ENCODE data around the gene TOPBP1. TPM values are rescaled to one million over a fixed set of nuclear protein-coding genes. Genes with fewer than 3 reads are reported as not detected.

TOPBP1 gene
- total RNA-seq, 1 donor from 2014 or later: 40.3 TPM

DNA sequence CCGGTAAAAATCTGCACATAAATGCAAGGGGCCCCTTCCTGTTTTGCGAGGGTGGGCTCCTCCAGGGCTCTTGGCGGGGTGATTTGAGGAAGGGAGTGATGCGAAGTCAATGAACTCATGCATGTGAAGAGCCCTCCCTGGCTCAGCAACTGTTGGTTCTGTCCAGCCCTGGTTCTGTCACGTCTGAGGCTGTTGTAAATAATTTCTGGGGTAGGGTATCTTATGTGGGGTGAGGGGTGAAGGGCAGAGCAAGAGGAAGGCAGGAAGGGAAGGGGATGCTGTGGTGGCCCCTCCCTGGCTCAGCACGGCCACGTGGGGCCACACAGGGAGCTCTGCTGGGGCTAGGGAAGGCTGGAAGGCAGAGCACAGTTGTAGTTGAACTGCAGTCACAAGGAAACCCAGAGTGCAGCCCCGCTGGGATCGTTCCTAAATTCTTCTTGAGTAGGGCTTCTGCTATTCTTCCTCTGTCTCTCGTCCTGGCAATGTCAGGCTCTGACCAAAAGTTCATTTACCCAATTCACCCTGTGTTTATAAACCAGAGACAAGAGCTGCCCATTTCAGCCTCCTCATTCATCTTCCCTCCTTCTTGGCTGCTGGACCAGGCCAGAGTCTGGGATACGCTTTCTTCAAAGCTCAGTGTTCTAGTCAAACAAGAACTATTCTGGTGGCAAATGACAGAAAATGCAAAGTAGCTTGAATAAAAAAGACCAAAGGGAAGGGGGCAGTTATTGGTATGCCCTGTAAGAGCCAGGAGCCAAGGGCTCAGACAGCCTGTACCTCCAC, 14.8 kb upstream of the TOPBP1 start:
- Mint-ChIP-seq H3K4me1 (peaks cover 6% of the 10 kb centered on the region), H3K4me3 (no peak overlapping the region), H3K36me3 (no peaks in the 10 kb centered on the region), H3K27me3 (ENCODE audit: low read depth) (peaks cover 67% of the 10 kb centered on the region), H3K27ac (no peak overlapping the region), H3K9me3 (peaks cover 4% of the 10 kb centered on the region)
- TF ChIP-seq, protein P1, sequence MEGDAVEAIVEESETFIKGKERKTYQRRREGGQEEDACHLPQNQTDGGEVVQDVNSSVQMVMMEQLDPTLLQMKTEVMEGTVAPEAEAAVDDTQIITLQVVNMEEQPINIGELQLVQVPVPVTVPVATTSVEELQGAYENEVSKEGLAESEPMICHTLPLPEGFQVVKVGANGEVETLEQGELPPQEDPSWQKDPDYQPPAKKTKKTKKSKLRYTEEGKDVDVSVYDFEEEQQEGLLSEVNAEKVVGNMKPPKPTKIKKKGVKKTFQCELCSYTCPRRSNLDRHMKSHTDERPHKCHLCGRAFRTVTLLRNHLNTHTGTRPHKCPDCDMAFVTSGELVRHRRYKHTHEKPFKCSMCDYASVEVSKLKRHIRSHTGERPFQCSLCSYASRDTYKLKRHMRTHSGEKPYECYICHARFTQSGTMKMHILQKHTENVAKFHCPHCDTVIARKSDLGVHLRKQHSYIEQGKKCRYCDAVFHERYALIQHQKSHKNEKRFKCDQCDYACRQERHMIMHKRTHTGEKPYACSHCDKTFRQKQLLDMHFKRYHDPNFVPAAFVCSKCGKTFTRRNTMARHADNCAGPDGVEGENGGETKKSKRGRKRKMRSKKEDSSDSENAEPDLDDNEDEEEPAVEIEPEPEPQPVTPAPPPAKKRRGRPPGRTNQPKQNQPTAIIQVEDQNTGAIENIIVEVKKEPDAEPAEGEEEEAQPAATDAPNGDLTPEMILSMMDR (IDR thresholded peaks at IDR 0.05; ENCODE audit: unreplicated experiment): no peak
- DNase-seq (ENCODE audit: low spot score in 2 of 2, unreplicated experiment in 2 of 2): no peak

DNA sequence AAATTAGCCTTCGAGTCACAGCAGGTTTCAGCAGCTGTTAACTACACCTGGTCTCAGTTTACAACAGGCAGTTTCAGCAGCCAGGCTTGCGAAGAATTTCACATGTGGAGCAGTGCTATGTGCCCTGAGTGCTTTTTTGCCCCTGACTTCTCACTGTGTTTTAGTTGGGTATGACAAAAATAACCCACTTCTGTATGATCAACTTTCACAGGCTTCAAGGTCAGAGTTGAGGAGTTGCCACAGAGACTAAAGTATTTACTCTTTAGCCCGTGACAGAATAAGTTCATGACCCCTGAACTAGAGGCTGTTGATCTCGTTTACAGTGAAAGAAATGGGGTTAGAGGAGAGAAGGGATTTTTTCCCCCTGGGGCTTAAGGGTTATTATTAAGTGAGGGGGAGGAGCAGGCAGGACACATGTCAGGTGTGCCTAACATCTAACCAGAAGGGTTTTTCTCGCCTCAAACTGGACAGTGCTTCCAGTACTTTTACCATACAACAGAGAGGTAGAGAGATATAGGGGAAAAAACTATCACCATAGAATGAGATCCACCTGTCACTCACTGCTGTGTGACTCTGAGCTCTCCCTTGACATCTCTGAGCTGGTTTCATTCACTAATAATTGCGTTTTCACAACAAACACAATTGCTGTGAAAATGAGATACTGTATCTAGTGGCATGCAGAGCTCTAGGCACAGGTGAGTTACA, 14.0 kb upstream of the TOPBP1 start:
- Mint-ChIP-seq H3K36me3 (no peaks in the 10 kb centered on the region), H3K27me3 (ENCODE audit: low read depth) (peaks cover 68% of the 10 kb centered on the region), H3K4me1 (peaks cover 6% of the 10 kb centered on the region), H3K27ac (no peak overlapping the region), H3K9me3 (peaks cover 4% of the 10 kb centered on the region), H3K4me3 (no peak overlapping the region)
- TF ChIP-seq, protein P1 (IDR thresholded peaks at IDR 0.05; ENCODE audit: unreplicated experiment): no peak
- DNase-seq (ENCODE audit: low spot score in 2 of 2, unreplicated experiment in 2 of 2): no peak

DNA sequence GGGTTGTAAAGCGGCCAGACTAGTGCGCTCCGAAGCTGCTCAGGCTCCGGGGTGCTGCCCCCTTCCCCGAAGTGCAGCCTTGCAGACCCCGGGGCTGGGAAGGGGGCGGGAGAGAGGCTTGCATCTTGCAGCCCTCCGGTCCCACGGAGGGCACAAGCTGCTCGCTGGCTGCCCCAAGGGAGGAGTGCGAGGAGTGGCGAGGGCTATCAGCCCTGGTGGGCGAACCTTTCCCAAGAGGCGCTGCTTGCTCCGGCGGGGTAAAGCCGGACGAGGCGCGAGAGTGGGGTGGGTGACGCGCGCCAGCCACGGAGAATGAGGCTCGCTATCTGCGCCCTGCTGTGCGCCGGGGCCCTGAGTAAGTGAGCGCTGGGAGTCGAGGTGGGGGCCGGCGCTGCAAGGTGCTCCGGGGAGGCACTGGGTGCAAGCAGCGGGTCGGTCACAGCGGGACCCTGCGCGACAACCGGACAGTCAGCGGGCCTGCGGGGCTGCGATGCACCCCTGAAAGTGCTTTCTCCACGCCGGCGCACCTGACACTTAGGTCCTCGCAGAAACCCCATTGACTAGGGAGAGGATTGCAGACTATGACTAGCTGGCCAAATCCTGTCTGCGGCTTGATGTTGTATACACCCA, 12.7 kb upstream of the TOPBP1 start:
- TF ChIP-seq, protein P1 (IDR thresholded peaks at IDR 0.05; ENCODE audit: unreplicated experiment): no peak
- Mint-ChIP-seq H3K4me1 (peaks cover 6% of the 10 kb centered on the region), H3K27me3 (ENCODE audit: low read depth) (peaks cover 67% of the 10 kb centered on the region), H3K27ac (no peak overlapping the region), H3K36me3 (no peaks in the 10 kb centered on the region), H3K4me3 (peak overlapping the region; percentile 61), H3K9me3 (peaks cover 4% of the 10 kb centered on the region)
- DNase-seq (ENCODE audit: low spot score in 2 of 2, unreplicated experiment in 2 of 2): no peak

DNA sequence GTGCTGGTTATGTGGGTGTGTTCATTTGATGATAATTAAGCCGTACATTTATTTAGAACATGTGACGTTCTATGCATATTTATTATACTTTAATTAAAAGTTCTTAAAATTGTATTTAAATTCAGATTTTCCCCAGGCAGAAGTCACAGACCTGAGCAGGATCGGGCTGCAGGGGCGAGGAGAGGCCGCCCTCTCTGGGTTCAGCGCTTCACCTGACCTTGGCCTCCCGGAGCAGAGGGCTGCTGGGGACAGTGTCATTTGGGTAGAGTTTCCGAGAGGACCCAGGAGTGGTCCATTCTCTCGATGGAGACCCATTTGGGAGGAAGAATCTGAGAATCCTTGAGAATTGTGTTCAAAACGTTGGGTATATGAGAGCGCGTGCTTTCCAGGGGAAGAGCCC, 12.0 kb upstream of the TOPBP1 start:
- TF ChIP-seq, protein P1 (IDR thresholded peaks at IDR 0.05; ENCODE audit: unreplicated experiment): no peak
- peak overlapping the region; percentile 61 for H3K4me3 Mint-ChIP-seq
- peaks cover 6% of the 10 kb centered on the region for H3K4me1 Mint-ChIP-seq
- H3K9me3 Mint-ChIP-seq: peaks cover 4% of the 10 kb centered on the region
- H3K27me3 Mint-ChIP-seq (ENCODE audit: low read depth): peaks cover 66% of the 10 kb centered on the region
- H3K36me3 Mint-ChIP-seq: no peaks in the 10 kb centered on the region
- no peak overlapping the region for H3K27ac Mint-ChIP-seq
- DNase-seq (ENCODE audit: low spot score in 2 of 2, unreplicated experiment in 2 of 2): no peak

DNA sequence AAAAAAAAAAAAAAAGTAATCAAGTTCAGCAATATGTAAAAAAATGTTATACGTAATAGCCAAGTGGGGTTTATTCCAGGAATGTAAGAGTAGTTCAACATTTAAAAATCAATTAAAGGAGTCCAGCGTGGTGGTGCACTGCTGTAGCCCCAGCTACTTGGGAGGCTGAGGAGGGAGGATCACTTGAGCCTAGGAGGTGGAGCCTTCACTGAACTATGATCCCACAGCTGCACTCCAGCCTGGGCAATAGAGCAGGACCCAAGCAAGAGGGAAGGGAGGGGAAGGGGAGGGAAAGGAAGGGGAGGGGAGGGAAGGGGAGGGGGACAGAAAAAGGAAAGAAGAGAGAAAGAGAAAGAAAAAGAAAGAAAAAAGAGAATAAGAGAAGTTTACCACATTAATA, 10.7 kb upstream of the TOPBP1 start:
- Mint-ChIP-seq H3K4me3 (no peak overlapping the region), H3K27me3 (ENCODE audit: low read depth) (peaks cover 58% of the 10 kb centered on the region), H3K4me1 (peaks cover 6% of the 10 kb centered on the region), H3K9me3 (no peaks in the 10 kb centered on the region), H3K36me3 (no peaks in the 10 kb centered on the region), H3K27ac (no peak overlapping the region)
- TF ChIP-seq, protein P1 (IDR thresholded peaks at IDR 0.05; ENCODE audit: unreplicated experiment): no peak
- no peak for DNase-seq (ENCODE audit: low spot score in 2 of 2, unreplicated experiment in 2 of 2)
